ENCODE measurements around the gene ISM2.
A peak's percentile ranks its signal among the peaks of the same experiment; 100 is the strongest.
"Not testable (repeated sequence)": the region's sequence is repeated elsewhere in the genome, so short reads cannot be mapped to it uniquely, and the experiment has no call there.

ISM2 gene

DNA sequence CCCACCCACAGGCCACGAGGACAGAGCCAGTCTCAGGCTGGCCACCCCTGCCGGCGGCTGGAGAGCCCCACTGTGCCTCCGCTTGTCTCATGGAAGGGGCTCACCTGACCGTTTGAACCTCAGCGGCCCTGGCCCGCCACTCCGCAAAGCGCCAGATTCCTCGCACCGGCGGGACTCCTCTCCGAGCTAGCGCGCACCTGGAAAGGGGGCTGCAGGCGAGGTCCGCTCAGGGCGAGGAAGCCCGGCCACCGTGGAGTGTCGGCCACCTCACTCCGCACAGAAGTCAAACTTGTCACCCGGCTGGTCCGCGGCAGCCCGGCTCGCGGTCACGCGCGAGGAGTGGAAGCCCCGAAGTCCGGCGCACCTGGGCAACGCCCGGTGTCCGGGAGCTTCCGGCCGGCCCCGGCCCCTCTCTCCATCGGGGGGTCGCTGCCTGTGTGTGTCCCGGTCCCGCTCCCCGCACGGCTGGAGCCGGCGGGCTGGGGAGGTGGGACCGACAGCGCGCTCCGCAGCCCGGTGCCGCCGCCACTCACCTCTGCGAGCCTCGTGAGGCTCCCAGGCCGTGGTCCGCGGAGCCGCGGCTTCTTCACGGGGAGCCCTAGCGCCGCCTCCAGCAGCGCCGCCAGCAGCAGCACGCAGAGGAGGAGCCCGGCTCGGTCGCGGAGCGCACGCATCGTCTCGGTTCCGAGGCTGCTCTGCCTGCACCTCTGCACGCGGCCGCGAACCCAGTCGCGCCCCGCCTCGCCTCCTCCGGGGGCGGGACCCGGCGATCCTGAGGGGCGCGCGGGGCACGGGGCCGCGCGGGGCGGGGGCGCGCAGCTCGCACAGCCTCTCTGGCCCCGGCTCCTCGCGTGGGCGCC, at the start of gene ISM2:
TSS of gene ISM2 (minus strand) at position 697 of the 860 bp plus-strand sequence. CDS start at position 674, 23 bp downstream.
- peak; percentile 41 for DNase-seq

DNA sequence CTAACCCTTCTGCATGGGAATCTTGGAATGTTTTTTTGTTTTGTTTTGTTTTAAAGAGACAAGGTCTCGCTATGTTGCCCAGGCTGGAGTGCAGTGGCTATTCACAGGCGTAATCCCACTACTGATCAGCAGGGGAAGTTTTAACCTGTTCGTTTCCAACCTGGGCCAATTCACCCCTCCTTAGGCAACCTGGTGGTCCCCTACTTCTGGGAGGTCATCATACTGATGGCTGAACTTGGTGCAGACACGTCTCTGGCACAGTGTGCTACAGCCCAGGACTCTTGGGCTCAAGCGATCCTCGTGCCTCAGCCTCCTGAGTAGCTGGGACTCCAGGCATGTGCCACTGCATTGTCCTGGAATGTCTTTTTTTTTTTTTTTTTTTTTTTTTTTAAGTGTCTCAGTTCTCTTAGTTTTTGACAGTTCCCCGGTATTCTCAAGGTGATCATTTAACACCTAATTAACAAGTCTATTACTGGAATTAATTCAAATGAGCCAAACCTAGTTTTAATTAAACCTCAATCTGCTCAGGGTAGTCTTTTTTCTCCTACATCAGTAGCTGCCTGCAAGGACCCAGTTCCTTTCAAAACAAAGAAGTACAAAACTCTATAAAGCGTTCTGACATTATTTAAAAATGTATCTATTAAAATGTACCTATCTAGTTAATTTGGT, 49.0 kb upstream of the ISM2 start:
- no peak for DNase-seq

DNA sequence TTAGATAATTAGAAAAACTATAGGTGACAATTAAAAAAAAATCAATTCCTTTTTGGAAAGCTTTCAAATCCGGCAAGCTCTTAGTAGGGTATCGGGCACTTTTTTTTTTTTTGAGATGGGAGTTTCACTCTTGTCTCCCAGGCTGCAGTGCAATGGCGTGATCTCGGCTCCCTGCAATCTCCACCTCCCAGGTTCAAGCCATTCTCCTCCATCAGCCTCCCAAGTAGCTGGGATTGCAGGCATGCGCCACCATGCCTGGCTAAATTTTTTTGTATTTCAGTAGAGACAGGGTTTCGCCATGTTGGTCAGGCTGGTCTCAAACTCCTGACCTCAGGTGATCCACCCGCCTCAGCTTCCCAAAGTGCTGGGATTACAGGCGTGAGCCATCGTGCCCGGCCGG, 46.6 kb upstream of the ISM2 start:
- DNase-seq, result not testable (repeated sequence)

DNA sequence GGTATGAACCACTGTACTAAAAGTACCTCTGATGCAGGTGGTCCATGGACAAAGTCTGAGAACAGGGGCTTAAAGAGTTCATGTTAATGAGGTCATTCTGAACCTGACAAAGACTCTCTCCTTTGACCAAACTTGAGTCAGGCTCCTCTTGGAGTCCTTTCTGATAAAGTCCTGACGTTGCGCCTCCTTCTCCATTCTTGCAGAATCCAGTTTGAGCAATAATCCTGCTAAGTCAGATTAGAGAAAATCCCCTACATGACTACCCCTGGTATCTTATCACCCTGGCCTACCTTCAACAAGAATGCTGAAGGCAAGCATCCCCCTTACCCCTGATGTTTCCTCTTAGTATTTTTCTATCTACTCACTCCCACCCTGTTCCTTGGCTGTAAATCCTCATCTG, 46.0 kb upstream of the ISM2 start:
- DNase-seq, result no peak

DNA sequence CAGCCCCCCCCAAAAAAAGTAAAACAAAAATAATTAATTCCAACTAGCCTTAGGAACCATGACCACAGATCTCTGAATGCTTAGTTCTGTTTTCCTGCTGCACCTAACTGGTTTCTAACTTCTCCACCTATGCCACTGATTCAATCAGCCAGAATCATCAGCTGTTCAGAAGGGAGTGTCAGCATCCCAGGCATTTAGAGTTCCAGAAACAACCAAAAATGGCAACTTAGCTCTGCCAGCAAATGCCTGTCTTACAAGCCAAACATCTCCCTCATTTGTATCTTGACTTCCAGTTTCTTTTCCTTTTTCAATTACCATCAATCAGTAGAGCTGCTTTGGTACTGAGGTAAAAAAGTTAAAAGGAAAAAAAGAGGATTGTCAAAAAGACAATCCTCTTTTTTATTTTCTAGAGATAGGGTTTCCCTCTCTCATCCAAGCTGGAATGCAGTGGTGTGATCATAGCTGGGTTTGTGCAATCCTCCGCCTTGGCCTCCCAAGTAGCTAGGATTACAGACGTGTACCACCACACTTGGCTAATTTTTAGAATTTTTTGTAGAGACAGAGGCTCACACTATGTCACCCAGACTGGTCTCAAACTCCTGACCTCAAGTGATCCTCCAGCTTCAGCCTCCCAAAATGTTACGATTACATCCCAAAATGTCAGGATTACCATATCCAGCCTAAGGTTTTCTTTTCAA, 45.2 kb upstream of the ISM2 start:
- DNase-seq, result no peak

DNA sequence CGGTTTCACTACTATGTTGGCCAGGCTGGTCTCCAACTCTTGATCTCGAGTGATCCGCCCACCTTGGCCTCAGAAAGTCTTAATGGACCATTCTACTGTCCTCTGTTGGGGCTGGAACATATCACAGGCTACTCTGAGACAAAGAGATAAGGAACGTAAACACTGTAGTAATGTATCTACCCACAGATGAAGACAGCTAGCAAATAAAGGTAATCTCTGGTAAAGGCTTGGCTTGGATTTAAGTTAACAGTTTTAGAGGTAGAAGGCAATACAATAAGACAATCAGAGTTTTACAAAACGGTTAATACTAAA, 44.6 kb upstream of the ISM2 start:
- DNase-seq, result no peak

DNA sequence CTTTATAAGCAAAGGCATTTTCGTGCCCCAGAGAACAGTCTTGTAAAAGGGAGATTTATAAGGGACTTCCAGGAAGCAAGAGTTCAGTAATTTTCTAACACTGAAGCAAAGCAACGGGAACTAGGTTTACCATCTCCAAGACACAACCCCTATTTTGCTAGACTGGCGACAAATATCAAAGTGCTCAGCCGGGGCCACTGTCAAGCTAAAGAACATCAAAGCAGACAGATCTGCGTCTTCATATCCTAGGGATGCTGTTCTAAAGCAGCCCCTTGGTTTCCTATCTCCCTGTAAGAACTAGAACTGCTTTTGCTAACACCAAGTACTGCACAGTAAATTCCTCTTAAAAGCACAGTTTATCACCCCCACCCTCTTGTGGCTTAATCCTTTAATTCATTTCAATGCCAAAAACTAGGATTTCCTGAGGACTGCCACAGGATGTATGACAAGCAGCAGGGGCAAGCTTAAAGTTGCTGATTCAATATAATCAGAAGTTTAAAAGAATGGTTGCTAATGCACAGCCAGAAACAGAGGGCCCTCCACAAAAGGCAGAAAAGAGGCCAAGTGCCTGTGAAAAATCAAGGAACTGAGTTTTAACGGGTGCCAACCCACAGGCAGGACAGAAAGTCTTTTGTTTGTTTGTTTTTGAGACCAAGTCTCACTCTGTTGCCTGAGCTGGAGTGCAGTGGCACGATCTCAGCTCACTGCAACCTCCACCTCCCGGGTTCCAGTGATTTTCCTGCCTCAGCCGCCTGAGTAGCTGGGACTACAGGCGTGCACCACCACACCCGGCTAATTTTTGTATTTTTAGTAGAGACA, 44.0 kb upstream of the ISM2 start:
- DNase-seq, result no peak

DNA sequence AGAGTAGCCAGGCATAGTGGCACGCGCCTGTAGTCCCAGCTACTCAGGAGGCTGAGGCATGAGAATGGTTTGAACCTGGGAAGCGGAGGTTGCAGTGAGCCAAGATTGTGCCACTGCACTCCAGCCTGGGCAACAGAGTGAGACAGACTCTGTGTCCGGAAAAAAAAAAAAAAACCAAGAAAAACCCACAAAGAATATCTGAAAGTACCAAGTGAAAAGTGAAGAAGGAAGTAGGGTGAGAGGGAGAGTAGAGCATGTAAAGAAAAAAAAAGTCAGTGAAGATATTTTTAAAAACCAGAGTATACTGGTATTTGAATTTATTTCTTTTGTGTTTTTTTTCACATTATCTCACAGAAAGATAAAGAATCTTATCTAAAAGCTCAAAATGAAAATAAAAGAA, 43.3 kb upstream of the ISM2 start:
- DNase-seq, result no peak

DNA sequence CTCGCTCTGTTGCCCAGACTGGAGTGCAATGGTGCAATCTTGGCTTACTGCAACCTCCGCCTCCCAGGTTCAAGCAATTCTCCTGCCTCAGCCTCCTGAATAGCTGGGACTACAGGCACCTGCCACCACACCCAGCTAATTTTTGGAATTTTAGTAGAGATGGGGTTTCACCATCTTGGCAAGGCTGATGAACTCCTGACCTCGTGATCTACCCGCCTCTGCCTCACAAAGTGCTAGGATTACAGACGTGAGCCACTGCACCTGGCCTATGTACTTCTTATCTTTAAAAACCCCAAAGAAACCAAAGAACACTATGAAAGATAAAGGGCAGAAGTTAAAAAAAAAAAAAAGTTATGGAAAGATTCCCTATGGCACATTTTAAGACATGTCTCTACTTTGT, 38.3 kb upstream of the ISM2 start:
- DNase-seq, result not testable (repeated sequence)

DNA sequence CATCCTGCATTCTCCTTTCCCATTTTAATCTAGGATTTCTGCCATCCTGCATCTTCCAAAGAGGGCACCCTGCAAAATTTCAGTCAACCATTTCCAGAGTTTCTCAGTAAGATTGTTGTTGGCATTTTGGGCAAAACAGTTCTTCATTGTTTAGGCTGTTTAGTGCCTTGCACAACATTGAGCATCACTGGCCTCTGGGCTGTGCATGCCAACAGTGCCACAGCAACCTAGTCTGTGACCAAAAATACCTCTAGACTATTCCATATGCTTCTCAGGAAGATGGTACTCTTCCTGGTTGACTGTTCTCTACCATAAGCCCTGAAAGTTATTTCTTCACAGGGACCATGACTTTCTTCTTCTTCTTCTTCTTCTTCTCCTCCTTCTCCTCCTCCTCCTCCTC, 32.5 kb upstream of the ISM2 start:
- DNase-seq, result no peak

DNA sequence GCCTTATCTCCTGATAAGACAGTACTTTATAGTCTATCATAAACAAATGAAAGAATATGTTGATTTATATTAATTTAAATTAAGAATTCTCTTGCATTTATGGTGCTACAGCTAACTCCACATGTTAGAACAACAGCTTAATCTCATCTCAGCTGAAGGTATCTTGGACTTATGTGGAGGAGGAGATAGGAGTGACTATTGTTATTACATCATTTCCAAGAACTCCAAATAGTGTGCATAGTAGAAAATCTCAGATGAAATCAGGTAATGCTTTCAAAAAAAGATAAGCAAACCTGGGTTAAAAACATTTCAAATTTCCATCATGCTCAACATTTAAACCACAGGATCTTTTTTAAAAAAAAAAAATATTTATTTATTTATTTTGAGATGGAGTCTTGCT, 31.3 kb upstream of the ISM2 start:
- no peak for DNase-seq

DNA sequence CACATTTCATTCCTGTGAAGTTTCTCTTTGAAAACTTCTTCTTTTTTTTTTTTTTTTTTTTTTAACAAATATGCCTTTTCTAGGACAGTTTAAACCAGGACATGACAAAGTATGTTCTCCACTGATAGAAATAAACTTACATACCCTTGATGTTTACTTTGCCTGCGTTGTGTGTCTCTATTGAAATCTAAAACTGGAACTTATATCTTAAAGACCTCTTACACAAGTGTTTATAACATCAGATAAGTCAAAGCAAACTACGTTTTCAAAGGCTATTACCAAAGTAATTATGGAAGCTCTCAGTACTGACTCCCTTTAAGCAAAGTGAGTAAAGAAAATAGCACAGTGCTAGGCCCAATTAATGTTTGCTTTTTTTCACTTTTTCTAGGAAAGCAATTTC, 30.6 kb upstream of the ISM2 start:
- no peak for DNase-seq

DNA sequence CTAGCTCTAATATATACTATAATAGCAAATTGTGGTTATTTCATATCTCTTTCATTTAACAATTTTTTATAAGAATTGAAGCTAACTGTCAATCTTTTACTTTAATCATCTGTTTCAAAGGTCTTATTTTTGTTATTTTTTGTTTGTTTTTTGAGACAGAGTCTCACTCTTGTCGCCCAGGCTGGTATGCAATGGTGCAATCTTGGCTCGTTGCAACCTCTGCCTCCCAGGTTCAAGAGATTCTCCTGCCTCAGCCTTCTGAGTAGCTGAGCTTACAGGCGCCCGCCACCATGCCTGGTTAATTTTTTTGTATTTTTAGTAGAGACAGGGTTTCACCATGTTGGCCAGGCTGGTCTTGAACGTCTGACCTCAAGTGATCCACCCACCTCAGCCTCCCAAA, 30.1 kb upstream of the ISM2 start:
- not testable (repeated sequence) for DNase-seq

DNA sequence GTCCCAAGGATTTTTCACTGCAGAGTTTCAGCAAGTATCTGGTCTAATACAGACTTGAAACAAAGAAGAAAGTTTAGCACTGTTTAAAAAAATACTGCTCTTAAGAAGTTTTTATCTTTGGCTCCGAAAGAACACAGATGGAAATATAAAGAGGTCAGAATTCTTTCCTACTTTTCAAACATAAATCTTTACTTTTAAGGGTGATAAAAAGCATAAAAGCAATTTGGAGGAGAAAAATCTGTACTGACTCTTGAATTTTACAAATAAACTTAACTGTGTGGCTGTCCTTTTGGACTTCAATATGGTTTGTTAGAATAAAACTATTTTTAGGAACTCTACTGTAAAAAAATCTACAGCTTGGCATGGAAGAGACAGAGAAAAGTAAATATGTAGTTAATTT, 27.6 kb upstream of the ISM2 start:
- DNase-seq, result no peak

DNA sequence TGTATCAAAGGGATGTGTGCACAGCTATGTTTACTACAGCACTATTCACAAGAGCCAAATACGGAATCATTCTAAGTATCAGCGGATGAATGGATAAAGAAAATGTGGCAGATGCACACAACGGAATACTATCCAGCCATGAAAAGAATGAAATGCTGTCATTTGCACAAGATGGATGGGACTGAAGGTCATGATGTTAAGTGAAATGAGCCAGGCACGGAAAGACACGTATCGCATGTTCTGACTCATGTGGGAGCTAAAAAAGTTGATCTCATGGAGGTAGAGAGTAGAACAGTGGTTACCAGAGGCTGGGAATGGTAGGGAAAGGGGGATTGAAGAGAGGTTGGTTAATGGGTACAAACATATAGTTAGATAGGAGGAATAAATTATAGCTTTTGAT, 25.9 kb upstream of the ISM2 start:
- no peak for DNase-seq

DNA sequence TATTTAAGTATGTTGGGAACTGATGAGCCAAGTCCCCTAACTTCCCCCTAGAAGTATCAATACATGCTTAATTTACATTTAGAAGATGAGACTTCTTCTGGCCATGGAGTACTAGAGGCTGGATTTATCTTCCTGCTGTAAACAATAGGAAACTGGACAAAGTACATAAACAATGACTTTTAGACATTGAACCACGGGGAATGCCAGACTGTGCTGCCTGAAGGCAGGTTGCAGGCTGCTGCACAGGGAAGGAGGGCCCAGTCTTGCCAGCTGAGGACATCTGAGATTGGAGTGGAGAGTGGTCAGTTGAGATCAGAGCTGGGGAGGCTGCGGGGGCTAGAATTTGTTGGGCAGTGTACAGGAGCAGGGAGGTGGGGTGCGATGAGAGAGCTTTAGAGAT, 24.5 kb upstream of the ISM2 start:
- DNase-seq, result no peak

DNA sequence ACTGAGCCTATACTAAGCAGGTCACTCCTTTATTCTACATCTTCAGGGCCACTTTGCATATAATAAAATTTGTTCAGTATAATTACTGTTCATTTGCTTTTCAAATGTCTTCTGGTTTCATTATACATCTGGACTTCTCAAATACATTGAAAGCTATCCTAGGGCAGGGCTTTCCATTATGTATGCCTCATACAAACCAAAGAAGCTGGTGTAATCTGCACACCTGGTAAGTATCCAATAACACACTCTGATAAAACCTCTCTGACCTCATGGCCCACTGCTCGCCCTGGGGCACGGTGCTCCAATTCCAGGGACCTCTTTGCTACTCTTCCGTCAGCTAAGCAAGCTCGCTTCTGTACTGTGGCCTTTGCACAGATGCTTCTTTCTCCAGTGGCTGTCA, 21.9 kb upstream of the ISM2 start:
- DNase-seq, result no peak

DNA sequence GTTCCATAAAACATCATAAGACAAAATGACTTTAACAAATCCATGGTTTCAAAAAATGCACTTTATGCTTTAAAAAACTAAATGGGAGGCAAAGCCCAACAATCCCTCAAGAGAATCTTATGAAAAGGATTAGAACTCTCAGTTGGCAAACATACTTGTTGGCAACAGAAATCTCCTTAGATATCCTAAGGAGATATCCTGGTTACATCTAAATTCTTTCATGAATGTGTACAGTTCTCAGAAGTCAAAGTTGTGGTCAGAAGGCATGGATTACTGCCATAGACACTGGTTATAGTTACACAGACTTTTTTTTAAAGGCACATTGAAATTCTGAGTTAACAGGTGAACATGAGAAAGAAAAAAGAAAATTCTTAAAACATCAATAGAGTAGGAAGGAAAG, 17.5 kb upstream of the ISM2 start:
- DNase-seq, result no peak

DNA sequence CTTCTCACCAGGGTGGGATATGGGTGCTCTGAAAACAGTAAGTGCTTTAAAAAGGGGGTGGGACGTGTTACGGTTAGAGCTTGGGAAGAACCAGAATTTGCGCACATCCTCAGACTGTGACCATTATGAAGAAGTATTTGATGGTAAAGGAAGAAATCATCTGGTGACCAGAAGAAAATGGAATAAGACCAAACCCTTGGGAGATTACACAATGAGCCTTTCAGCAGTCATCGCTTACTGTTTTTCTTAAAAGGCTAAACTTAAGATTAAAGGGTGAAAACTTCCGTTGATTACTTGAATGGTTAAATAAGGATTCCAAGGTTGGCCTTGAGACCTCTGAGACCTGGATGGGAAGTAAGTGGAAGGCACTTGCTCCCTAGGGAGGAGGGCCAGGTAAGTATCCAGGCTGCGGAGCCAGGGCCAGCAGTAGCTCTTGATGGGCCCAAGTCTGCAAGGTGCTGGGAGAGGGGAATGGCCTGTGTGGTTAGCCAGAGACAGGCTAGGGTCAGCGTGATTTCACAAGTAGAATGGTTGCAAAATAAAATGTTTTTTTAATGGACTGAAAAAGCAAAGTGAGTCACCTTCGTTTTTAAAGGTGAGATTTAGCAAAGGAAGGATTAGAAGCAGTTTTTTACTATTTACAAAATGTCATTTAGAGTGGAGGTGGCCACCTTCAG, 13.0 kb upstream of the ISM2 start:
- DNase-seq, result no peak

DNA sequence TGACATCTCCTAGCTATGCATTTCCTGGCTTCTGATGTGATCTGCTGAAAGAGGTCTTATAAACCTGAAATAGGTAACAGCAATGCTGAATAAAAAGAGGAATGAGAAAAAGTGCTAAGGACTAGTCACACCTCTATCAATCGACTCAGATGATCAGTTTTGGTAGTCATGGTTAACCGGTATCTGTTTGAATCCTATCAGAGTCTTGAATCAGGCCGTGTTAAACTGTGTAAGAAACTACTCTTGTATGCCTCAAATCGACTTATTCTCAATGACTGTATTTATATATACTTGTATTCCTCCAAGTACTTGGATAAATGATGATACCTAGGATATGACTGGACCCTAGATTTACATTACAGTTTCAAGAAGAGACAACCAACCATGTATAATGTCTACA, 10.8 kb upstream of the ISM2 start:
- no peak for DNase-seq

DNA sequence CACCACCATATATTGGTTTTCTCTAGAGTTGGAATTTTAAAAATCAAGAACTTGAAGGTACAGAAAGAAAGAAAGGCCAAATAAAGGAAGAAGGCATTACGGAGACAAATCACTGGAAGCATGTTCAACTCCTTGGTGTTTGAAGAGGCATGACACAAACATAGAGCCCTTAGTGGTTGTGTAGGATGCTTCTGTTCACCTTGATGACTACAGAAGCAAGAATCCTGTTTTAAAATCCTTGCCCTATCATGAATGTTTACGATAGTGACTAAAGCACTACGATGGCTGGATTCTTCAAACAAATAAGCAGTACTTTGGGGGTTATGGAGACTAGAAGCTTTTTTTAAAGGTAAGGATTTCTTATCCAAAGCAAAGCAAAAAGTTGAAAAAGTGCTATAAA, 10.3 kb upstream of the ISM2 start:
- DNase-seq, result no peak

DNA sequence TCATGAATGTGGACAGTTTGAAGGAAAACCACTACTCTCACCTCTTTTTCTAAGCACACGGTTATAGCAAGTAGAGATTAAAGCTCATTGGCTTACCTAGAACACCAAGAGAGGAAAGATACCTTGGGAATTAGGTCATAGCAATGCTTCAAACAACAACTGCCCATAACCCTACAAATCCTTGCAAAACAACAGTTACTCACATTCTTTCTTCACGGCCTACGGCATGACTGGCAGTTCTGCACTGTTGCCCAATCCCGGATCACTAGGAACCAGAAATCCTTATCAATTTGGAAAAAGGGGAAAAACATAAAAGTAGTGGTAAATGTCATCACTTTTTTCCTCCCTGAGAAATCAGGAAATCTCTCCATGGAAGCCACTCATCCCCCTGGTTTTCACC, 9.6 kb upstream of the ISM2 start:
- no peak for DNase-seq

DNA sequence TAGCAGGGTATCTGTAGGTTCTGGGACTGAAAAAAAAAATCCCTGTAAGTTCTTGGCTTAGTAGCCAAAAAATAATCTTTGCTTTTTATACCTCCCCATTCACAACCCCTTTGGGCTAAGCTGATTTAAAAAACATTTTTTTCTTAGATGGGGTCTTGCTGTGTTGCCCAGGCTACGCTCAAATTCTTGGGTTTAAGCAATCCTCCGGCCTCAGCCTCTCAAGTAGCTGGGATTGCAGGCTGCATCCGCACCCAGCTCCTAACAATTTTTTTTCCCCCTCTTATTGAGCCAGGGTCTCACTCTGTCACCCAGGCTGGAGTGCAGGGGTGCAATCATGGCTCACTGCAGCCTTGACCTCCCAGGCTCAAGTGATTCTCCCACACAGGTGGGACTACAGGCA, 9.1 kb upstream of the ISM2 start:
- DNase-seq, result no peak
